ENCODE data around the gene PI16. TPM values are rescaled to one million over a fixed set of nuclear protein-coding genes. Genes with fewer than 3 reads are reported as not detected.

The PI16 gene
- total RNA-seq, 1 donor = 1.8 TPM

GRCh38 chr6:36977470-36977941, 23.0 kb downstream of the PI16 start:
- peak; percentile 41 for TF ChIP-seq CTCF (IDR thresholded peaks at IDR 0.05; ENCODE audit: extremely low read depth, low read depth, low read length)
- peaks cover 47% of the 10 kb centered on the region for H4K20me1 ChIP-seq (ENCODE audit: insufficient read depth, low read length)
- H3K36me3 ChIP-seq (ENCODE audit: insufficient read depth, low read length) = peaks cover 63% of the 10 kb centered on the region
- H3K27me3 ChIP-seq (ENCODE audit: insufficient read depth, low read length) = no peaks in the 10 kb centered on the region
- no peak overlapping the region for H3K4me3 ChIP-seq (ENCODE audit: insufficient read depth, low read length)
- H3K27ac ChIP-seq (ENCODE audit: low read depth, low read length) = no peak overlapping the region
- no peak overlapping the region for H3K4me2 ChIP-seq (ENCODE audit: insufficient read depth, low read length)
- no peaks in the 10 kb centered on the region for H3K9me3 ChIP-seq (ENCODE audit: low read depth, low read length)
- no peak overlapping the region for H2AFZ ChIP-seq (ENCODE audit: low read length)
- peaks cover 69% of the 10 kb centered on the region for H3K79me2 ChIP-seq (ENCODE audit: insufficient read depth, low read length)
- DNase-seq (ENCODE audit: insufficient read length, low spot score, missing footprints) = peak; percentile 41
- no peaks in the 10 kb centered on the region for H3K4me1 ChIP-seq (ENCODE audit: insufficient read depth, low read length)

- no peak overlapping the region for H2AFZ ChIP-seq (ENCODE audit: low read length)
- H3K9me3 ChIP-seq (ENCODE audit: low read depth, low read length) = no peaks in the 10 kb centered on the region
- H3K4me3 ChIP-seq (ENCODE audit: insufficient read depth, low read length) = no peak overlapping the region
- H3K27ac ChIP-seq (ENCODE audit: low read depth, low read length) = no peak overlapping the region
- TF ChIP-seq CTCF (IDR thresholded peaks at IDR 0.05; ENCODE audit: extremely low read depth, low read depth, low read length) = no peak
- peaks cover 9% of the 10 kb centered on the region for H3K4me1 ChIP-seq (ENCODE audit: insufficient read depth, low read length)
- DNase-seq (ENCODE audit: insufficient read length, low spot score, missing footprints) = peak; percentile 44
- peaks cover 51% of the 10 kb centered on the region for H3K36me3 ChIP-seq (ENCODE audit: insufficient read depth, low read length)
- peaks cover 78% of the 10 kb centered on the region for H3K79me2 ChIP-seq (ENCODE audit: insufficient read depth, low read length)
- H4K20me1 ChIP-seq (ENCODE audit: insufficient read depth, low read length) = peaks cover 59% of the 10 kb centered on the region
- H3K4me2 ChIP-seq (ENCODE audit: insufficient read depth, low read length) = no peak overlapping the region
- H3K27me3 ChIP-seq (ENCODE audit: insufficient read depth, low read length) = no peaks in the 10 kb centered on the region
These were observed 24.1 kb downstream of the PI16 start for GRCh38 chr6:36978421-36979346.

- Histone ChIP-seq H3K4me1 (ENCODE audit: insufficient read depth, low read length) (peaks cover 15% of the 10 kb centered on the region), H3K4me2 (ENCODE audit: insufficient read depth, low read length) (no peak overlapping the region), H2AFZ (ENCODE audit: low read length) (no peak overlapping the region), H3K36me3 (ENCODE audit: insufficient read depth, low read length) (peaks cover 45% of the 10 kb centered on the region), H4K20me1 (ENCODE audit: insufficient read depth, low read length) (peaks cover 65% of the 10 kb centered on the region), H3K79me2 (ENCODE audit: insufficient read depth, low read length) (peaks cover 85% of the 10 kb centered on the region), H3K4me3 (ENCODE audit: insufficient read depth, low read length) (no peak overlapping the region), H3K9me3 (ENCODE audit: low read depth, low read length) (no peaks in the 10 kb centered on the region), H3K27ac (ENCODE audit: low read depth, low read length) (no peak overlapping the region), H3K27me3 (ENCODE audit: insufficient read depth, low read length) (no peaks in the 10 kb centered on the region)
- DNase-seq (ENCODE audit: insufficient read length, low spot score, missing footprints) = peak; percentile 90
- TF ChIP-seq CTCF (IDR thresholded peaks at IDR 0.05; ENCODE audit: extremely low read depth, low read depth, low read length) = peak; percentile 74
These were observed 24.8 kb downstream of the PI16 start for GRCh38 chr6:36979347-36979742.

- no peak for TF ChIP-seq CTCF (IDR thresholded peaks at IDR 0.05; ENCODE audit: extremely low read depth, low read depth, low read length)
- Histone ChIP-seq H3K79me2 (ENCODE audit: insufficient read depth, low read length) (peaks cover 90% of the 10 kb centered on the region), H3K4me1 (ENCODE audit: insufficient read depth, low read length) (peaks cover 21% of the 10 kb centered on the region), H3K4me3 (ENCODE audit: insufficient read depth, low read length) (no peak overlapping the region), H3K27me3 (ENCODE audit: insufficient read depth, low read length) (no peaks in the 10 kb centered on the region), H4K20me1 (ENCODE audit: insufficient read depth, low read length) (peaks cover 70% of the 10 kb centered on the region), H2AFZ (ENCODE audit: low read length) (no peak overlapping the region), H3K27ac (ENCODE audit: low read depth, low read length) (no peak overlapping the region), H3K9me3 (ENCODE audit: low read depth, low read length) (no peaks in the 10 kb centered on the region), H3K4me2 (ENCODE audit: insufficient read depth, low read length) (no peak overlapping the region), H3K36me3 (ENCODE audit: insufficient read depth, low read length) (peaks cover 37% of the 10 kb centered on the region)
- peak; percentile 57 for DNase-seq (ENCODE audit: insufficient read length, low spot score, missing footprints)
These were observed 25.6 kb downstream of the PI16 start for GRCh38 chr6:36980129-36980528.

All from osteoblast (primary cell).